Stimulated activated CD8-positive, alpha-beta memory T cell treated with anti-CD3 and anti-CD28 coated beads, Interleukin-15, amount 100 ng/mL, for 4 hours (primary cell): ENCODE results near the gene MICALL1.

Experiments used
- DNase-seq, 2 donors: peaks; one replicate each; pipeline ENCODE4 v3.0.0-alpha.2; 2020; ENCODE audit warnings: low read depth in 2 of 2

The MICALL1 gene

DNA sequence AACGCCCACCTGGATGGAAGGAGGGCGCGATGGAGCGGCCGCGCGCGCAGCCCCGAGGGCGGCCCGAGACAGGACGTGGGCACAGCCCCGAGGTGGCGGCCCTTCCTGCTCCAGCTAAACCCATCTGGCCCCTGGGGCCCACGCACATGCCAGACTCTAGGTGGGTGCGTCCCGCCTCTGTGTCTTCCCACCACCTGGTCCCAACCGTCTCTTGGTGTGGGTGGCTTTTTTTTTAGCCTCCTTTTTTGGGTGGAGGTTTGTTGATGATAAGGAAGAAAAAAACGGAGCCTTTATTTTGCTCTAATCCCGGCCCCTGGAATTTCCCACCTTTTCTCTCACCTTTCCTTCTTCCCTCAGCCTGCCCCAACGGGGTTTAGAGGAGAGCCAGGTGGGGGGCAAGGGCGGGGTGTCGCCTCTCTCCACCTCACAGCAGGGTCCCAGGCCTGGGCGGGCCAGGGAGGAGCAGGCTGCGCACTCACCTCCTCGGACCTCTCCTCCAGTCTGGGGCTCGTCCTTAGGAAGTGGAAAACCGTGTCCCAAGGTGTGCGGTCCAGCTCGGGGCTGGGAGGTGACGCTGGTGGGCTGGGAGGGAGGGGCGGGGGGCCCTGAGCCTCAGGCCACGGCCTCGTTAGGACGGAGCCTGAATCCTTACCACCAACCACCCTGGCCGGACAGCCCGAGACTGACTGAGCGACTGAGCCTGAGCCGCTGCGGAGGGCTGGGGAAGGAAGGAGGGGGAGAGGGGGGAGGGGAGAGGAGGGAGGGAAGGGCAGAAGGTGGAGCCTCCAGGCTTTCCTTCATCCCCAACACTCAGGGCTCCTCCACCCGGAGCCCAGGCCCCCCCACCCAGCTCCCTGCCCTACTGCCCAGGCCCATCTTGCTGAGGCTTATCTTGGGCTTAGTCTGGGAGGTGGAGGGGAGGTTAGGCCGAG lies 78.0 kb downstream of the MICALL1 start, which contains the start of gene SOX10:
Gene SOX10, minus strand, starts transcription at position 696 of the 932 bp plus-strand sequence. CDS start 771 bp downstream, outside the sequence.
- DNase-seq: no peak

DNA sequence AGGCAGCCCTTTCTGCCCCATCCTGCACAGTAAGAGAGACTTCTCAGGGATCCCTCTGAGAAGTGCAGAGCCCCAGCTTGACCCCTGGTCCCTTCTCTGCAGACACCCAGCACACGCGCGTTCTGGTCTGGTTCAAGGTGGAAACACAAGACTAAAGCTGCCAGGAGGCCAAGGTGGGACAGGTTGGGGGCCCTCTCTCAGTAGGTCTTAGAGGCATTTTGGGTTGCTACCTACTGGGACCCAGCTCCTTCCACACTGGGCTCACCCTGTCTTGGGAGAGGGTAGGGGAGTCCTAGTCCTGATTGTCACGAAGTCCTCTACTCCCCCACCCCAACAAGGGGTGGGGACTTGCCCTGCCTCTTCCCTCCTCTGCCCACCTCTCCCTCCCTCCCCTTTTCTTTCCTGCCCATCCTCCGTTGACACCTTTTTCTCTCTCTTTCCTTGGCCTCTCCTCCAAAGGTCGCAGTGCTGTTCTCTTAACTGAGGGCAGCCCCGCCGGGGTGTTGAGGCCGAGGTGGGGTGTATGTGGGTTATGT lies 79.0 kb downstream of the MICALL1 start:
- DNase-seq: no peak

DNA sequence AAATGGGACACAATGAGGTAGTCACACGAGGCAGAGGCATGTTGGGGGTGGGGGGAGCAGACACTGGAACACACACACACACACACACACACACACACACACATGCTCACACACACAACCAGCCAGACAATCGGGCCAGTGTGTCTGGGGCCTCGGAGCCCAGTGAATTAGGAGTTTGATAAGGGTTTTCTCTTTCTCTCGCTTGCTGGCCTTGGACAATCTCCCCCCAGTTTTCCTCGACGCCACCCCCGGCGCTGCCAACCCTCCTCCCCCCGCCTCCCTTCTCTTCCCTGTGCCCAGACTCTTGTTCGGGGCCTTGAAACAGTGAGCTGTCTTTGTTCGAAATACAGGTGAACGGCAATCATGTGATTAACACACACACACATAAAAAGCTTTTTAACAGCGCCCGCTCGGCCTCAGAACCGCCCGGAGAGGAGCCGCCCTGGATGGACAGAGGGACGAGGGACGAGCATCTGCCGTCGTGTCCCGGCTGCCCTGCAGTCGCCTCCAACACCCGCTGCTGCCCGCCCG lies 79.7 kb downstream of the MICALL1 start:
- no peak for DNase-seq

DNA sequence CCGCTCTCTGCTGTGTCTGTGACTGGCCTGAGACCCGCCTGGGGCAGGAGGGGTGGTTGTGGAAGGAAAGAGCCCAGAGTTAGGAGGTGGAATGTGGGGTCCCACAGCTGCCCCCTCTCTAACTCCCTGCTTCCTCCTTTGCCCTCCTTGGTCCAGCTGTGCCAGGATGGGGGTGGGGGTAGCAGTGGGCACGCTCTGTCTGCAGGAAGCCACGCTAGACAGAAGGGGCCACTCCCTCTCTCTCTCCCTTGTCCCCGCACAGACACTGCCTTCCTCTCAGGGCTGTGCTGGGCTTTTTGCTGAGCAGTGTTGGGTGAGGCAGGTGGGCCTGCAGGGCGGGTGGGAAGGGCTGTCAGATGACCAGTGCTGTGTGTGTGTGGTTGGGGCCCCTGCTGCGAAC lies 80.3 kb downstream of the MICALL1 start:
- DNase-seq: no peak

DNA sequence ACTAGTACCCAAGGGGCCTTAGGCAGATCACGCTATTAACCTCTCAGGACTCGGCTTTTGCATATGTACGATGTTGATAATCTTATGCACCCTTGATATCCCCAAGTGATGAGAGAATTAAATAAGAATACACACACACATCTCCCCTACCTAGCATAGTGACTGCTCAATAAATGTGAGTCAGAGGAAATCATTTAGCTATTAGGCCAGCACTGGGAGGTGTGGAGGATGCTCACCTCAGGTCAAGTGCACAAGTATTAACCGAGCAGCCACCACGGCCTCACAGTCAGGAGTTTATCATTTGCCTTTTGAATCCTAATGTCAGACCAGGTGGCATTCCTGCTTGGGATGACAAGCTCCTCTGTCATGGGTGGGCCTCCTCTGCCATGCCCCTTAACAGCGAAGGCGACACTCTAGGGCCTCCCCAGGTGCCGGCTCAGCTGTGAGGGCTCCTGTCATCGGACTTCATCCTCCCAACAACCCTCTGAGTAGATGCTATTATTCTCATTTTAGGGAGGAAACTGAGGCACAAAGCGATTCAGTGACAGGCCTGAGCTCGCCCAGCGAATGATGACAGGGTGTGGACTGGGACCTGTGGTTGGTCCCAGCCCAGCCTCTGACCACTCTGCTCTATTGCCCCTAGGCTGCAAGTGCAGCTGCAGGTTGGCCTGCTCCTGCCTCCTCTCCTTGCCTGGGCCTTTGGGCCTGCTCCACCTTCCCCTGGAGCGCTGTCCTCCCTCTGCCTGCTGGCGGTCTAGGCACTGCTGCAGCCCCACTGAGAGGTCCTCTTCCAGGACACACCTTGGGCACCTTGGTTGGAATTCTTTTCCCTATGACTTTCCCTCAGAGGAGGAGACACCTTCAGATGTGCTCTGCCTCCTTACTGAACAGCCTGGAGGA lies 83.3 kb downstream of the MICALL1 start:
- DNase-seq: no peak

DNA sequence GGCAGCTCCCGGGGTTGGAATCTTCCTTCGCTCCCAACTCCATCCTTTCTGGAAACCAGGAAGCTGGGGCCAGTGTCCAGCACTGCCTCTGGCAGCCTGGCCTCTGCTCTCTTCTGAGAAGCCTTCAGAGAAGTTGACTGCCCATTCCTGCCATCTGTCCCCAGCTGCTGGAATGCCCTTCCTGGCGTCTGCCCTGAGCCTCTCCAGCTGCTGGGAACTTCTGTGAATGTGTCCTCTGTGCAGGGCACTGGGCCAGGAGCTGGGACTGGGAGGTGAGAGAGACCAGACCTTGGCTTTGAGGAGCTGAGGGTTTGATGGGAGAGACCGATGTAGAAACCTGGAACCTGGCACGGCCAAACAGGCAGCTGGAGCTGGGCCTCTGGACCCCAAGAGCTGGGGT lies 84.2 kb downstream of the MICALL1 start:
- no peak for DNase-seq

DNA sequence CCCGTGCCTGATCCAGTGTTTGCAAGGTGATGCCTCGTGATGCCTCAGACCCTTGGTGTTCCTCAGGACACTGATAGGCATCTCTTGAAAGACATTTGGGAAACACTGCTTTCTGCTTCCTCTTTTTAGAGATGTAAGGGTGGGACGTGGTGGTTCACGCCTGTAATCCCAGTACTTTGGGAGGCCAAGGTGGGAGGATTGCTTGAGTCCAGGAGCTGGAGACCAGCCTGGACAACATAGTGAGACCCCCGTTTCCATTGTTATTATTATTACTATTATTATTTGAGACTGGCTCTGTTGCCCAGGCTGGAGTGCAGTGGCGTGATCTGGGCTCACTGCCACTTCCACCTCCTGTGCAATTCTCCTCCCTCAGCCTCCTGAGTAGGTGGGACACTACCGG lies 84.8 kb downstream of the MICALL1 start:
- no peak for DNase-seq

DNA sequence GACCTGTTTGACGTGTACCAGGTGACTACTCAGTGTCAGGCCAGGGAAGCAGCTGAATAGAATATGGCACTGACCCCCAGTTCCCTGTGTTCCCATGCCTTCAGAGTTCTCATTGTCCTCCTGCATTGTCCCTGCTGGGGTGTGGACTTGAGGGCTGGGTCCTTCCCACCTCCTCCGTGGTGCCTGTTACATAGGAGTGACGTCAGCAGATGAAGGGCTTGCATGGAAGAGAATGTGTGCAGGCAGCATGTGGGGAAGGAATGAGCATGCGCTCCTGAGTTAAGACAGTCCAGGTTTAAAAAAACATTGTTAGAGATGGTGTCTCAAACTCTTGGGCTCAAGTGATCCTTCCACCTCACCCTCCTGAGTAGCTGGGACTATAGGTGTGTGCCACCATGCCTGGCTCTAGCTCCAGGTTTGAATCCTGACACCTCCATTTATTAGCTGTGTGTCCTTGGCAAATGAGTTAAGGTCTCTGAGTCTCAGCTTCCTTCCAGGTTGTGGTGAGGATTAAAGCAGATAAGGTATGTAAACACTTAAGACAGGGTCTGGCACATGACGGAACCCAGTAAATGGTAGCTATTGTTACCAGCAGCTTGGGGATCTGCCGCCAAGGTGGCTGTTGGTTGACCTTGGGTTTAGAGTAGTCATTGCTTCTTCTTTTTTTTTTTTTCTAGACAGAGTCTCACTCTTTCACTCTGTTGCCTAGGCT lies 85.8 kb downstream of the MICALL1 start:
- no peak for DNase-seq
